CD8-positive, alpha-beta memory T cell (primary cell): ENCODE results near the gene TLE6. TPM values are rescaled to one million over a fixed set of nuclear protein-coding genes. Genes with fewer than 3 reads are reported as not detected.

Source experiments
- CTCF ChIA-PET: fragments of 350-600 bp; sonication (Branson Sonifier 250); formaldehyde crosslinking; loops from one replicate; lab custom pipeline; 2021; ENCODE audit warnings: antibody characterized with exemption; lab: Charles Lee
- POLR2A ChIA-PET: fragments of 350-600 bp; sonication (Branson Sonifier 250); formaldehyde crosslinking; loops from one replicate; lab custom pipeline; 2021; ENCODE audit warnings: antibody characterized with exemption; lab: Charles Lee
- DNase-seq, 5 donors: peaks; one replicate each; pipeline versions ENCODE4 v3.0.0 to v3.0.0-alpha.2; 2020 to 2022; ENCODE audit warnings: mixed read lengths in 1 of 5
- H3K27ac ChIP-seq: one replicate; pipeline ENCODE4 v1.7.0; 2013; ENCODE audit warnings: low read depth, mild to moderate bottlenecking, low read length, moderate library complexity
- H3K27me3 ChIP-seq: 2 replicates; pipeline ENCODE4 v1.7.0; 2013; ENCODE audit warnings: low read length, mild to moderate bottlenecking; ENCODE audit not compliant: insufficient read depth, poor library complexity, severe bottlenecking
- H3K36me3 ChIP-seq: 2 replicates; pipeline ENCODE4 v1.7.0; 2013; ENCODE audit warnings: mild to moderate bottlenecking, low read length, moderate library complexity; ENCODE audit not compliant: insufficient read depth
- H3K4me1 ChIP-seq: 2 replicates; pipeline ENCODE4 v1.7.0; 2013; ENCODE audit warnings: mild to moderate bottlenecking, low read length, moderate library complexity; ENCODE audit not compliant: insufficient read depth
- H3K4me3 ChIP-seq: 2 replicates; pipeline ENCODE4 v1.7.0; 2013; ENCODE audit warnings: mild to moderate bottlenecking, low read length
- H3K9me3 ChIP-seq: 2 replicates; pipeline ENCODE4 v1.7.0; 2013; ENCODE audit warnings: mild to moderate bottlenecking, low read length
- H3K27ac Mint-ChIP-seq, 8 donors: one replicate each; pipeline ENCODE4 v1.8.0; 2020 to 2021; ENCODE audit warnings: mixed read lengths in 8 of 8, mild to moderate bottlenecking in 6 of 8, inconsistent platforms in 3 of 8, moderate library complexity in 3 of 8
- H3K27me3 Mint-ChIP-seq, 2 donors: one replicate each; pipeline ENCODE4 v1.8.0; 2020 to 2021; ENCODE audit warnings: mixed read lengths in 2 of 2, mild to moderate bottlenecking in 1 of 2, moderate library complexity in 1 of 2
- H3K36me3 Mint-ChIP-seq, 3 donors: one replicate each; pipeline ENCODE4 v1.8.0; 2020 to 2021; ENCODE audit warnings: mixed read lengths in 3 of 3, inconsistent platforms in 1 of 3, mild to moderate bottlenecking in 1 of 3
- H3K4me1 Mint-ChIP-seq, 3 donors: one replicate each; pipeline ENCODE4 v1.8.0; 2020 to 2021; ENCODE audit warnings: mixed read lengths in 3 of 3, inconsistent platforms in 1 of 3, mild to moderate bottlenecking in 1 of 3
- H3K4me3 Mint-ChIP-seq, 7 donors: one replicate each; pipeline ENCODE4 v1.8.0; 2020 to 2021; ENCODE audit warnings: mixed read lengths in 7 of 7, mild to moderate bottlenecking in 6 of 7, moderate library complexity in 4 of 7, inconsistent platforms in 2 of 7
- H3K9me3 Mint-ChIP-seq, 5 donors: one replicate each; pipeline ENCODE4 v1.8.0; 2020 to 2022; ENCODE audit warnings: mixed read lengths in 5 of 5, mild to moderate bottlenecking in 3 of 5, moderate library complexity in 2 of 5, inconsistent platforms in 1 of 5
- polyA plus RNA-seq: library from polyadenylated mRNA; unstranded; fragments of 300-500 nt; fragmentation: Illumina TruSeq; gene quantifications from one replicate; pipeline ENCODE4 v1.2.3, GENCODE V29; 2021
- total RNA-seq, 2 experiments: library from RNA; stranded (reverse); gene quantifications; one replicate each; pipeline ENCODE4 v1.2.3, GENCODE V29; 2021

The TLE6 gene
- total and polyA plus RNA-seq, 3 experiments from 2014 or later = 1.1 to 1.3 TPM; not detected in 1

GRCh38 chr19:3026768-3027167 lies 49.4 kb downstream of the TLE6 start:
- ChIA-PET POLR2A (no interaction called here), CTCF (no interaction called here)
- DNase-seq = no peak
- Histone ChIP-seq H3K9me3 (no peaks in the 10 kb centered on the region), H3K4me1 (peaks cover 22% of the 10 kb centered on the region), H3K27me3 (no peaks in the 10 kb centered on the region), H3K36me3 (no peaks in the 10 kb centered on the region), H3K4me3 (no peak overlapping the region), H3K27ac (no peak overlapping the region)
- H3K4me3 Mint-ChIP-seq = peak overlapping the region in 2 of 7 donors; percentile 39 to 73
- H3K27me3 Mint-ChIP-seq = peaks cover 6 to 7% of the 10 kb centered on the region in 2 donors
- H3K4me1 Mint-ChIP-seq = peaks cover 15 to 40% (median 30%) of the 10 kb centered on the region in 3 donors
- no peaks in the 10 kb centered on the region for H3K36me3 Mint-ChIP-seq
- H3K9me3 Mint-ChIP-seq = no peaks in the 10 kb centered on the region
- H3K27ac Mint-ChIP-seq = no peak overlapping the region

DNA sequence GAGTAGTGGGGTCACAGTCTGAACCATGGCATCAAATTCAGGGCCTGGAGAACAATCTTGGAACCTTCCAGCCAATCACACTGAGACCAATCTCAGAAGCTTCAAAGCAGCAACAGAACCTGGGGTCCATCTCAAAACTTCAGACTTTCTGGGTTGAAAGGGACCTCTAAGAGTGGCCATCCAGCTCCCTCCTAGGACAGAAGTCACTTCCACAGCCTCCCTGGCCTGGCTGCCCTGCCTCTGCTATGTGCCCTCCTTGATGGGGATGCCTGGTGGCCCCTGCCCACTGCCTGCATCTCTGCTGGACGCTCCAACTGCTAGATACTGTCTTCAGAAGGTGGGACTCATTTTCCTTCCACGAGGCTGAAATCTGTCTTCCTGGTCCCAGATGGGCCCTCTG lies 49.9 kb downstream of the TLE6 start:
- no peak for DNase-seq
- ChIA-PET POLR2A (no interaction called here), CTCF (interaction anchor here (1.2 kb wide), 1 partner anchor 76 kb away, joined by 4 read pairs; no protein-coding TSS in a partner anchor)
- H3K4me1 ChIP-seq = peaks cover 22% of the 10 kb centered on the region
- H3K36me3 ChIP-seq = no peaks in the 10 kb centered on the region
- no peak overlapping the region for H3K4me3 ChIP-seq
- no peak overlapping the region for H3K27ac ChIP-seq
- peak overlapping the region; percentile 39 to 90 (median 65) for H3K4me3 Mint-ChIP-seq
- H3K9me3 Mint-ChIP-seq = no peaks in the 10 kb centered on the region
- peaks cover 15 to 40% (median 30%) of the 10 kb centered on the region in 3 donors for H3K4me1 Mint-ChIP-seq
- H3K9me3 ChIP-seq = no peaks in the 10 kb centered on the region
- H3K36me3 Mint-ChIP-seq = no peaks in the 10 kb centered on the region
- H3K27me3 ChIP-seq = no peaks in the 10 kb centered on the region
- H3K27ac Mint-ChIP-seq = peak overlapping the region in 2 of 8 donors; percentile 38 to 57
- H3K27me3 Mint-ChIP-seq = peaks cover 6 to 7% of the 10 kb centered on the region in 2 donors

- H3K4me1 Mint-ChIP-seq = peaks cover 15 to 40% (median 28%) of the 10 kb centered on the region in 3 donors
Measured at GRCh38 chr19:3027981-3028304, 50.6 kb downstream of the TLE6 start.

DNA sequence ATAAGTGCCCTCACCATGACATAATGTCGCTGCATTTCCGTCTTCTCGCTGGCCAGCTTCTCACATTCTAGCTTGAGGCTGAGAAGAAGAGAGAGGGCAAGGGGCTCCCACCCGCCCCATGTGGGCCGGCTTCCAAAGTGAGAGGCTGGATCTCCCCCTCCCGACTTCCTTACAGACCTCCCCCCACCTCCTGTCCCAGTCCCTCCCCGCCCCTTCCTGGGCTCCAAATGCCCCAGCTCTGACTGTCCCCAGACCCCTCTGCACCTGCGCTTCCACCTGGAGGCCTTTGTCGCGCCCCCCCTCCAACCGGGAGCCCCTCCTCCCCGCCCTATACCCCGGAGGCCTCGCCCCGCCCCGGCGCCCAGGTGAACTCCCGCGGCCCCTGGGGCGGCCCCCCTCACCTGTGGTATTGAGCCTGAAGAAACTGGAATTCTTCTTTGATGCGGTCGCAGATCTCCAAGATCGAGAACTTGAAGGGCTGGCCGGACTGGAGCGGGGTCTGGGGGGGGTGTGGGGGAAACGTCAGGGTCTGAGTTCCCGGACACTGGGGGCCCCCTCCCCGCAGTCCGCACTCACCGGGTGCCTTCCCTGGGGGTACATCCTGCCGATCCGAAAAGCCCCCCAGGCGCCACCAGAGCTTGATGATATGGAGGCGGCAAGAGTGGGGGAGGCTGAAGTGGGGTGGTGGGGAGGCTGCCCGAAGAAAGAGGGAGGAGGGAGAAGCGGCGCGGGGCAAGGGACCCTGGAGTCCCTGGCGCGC lies 51.1 kb downstream of the TLE6 start:
- H3K27me3 ChIP-seq = no peaks in the 10 kb centered on the region
- H3K27ac ChIP-seq = no peak overlapping the region
- Mint-ChIP-seq H3K27me3 (peaks cover 0 to 7% of the 10 kb centered on the region in 2 donors), H3K9me3 (no peaks in the 10 kb centered on the region), H3K4me1 (peaks cover 15 to 37% (median 26%) of the 10 kb centered on the region in 3 donors), H3K4me3 (peak overlapping the region; percentile 45 to 90 (median 78)), H3K36me3 (no peaks in the 10 kb centered on the region), H3K27ac (peak overlapping the region in 3 of 8 donors; percentile 42 to 92 (median 74))
- POLR2A ChIA-PET = interaction anchor here (0.5 to 0.6 kb wide), 2 partner anchors 59 to 1442 kb away, joined by 5 to 6 read pairs; no protein-coding TSS in a partner anchor
- no peaks in the 10 kb centered on the region for H3K9me3 ChIP-seq
- no peaks in the 10 kb centered on the region for H3K36me3 ChIP-seq
- peak overlapping the region; percentile 59 for H3K4me3 ChIP-seq
- H3K4me1 ChIP-seq = peaks cover 22% of the 10 kb centered on the region
- CTCF ChIA-PET = interaction anchor here (1.1 to 1.2 kb wide), 2 partner anchors 53 to 77 kb away, joined by 3 to 4 read pairs; no protein-coding TSS in a partner anchor
- no peak for DNase-seq

More at GRCh38 chr19:3027981-3028304, 50.6 kb downstream of the TLE6 start:
- no peak for DNase-seq
- peak overlapping the region; percentile 59 for H3K4me3 ChIP-seq
- H3K36me3 Mint-ChIP-seq = no peaks in the 10 kb centered on the region
- H3K4me1 ChIP-seq = peaks cover 22% of the 10 kb centered on the region
- POLR2A ChIA-PET = interaction anchor here (0.5 kb wide), 1 partner anchor 58 kb away, joined by 6 read pairs; no protein-coding TSS in a partner anchor
- H3K9me3 Mint-ChIP-seq = no peaks in the 10 kb centered on the region
- H3K27me3 ChIP-seq = no peaks in the 10 kb centered on the region
- H3K4me3 Mint-ChIP-seq = peak overlapping the region; percentile 37 to 90 (median 78)
- H3K27ac Mint-ChIP-seq = peak overlapping the region in 1 of 8 donors; percentile 74
- H3K9me3 ChIP-seq = no peaks in the 10 kb centered on the region
- no peak overlapping the region for H3K27ac ChIP-seq
- CTCF ChIA-PET = interaction anchor here (1.1 to 1.2 kb wide), 2 partner anchors 53 to 77 kb away, joined by 3 to 4 read pairs; no protein-coding TSS in a partner anchor
- H3K36me3 ChIP-seq = no peaks in the 10 kb centered on the region
- peaks cover 3 to 7% of the 10 kb centered on the region in 2 donors for H3K27me3 Mint-ChIP-seq

- peak within 1 kb of the TSS; percentile 59 for H3K4me3 ChIP-seq
- peaks cover 21% of the 10 kb centered on the region for H3K4me1 ChIP-seq
- Mint-ChIP-seq H3K4me3 (peak within 1 kb of the TSS; percentile 70 to 90 (median 78)), H3K27ac (peak within 1 kb of the TSS in 6 of 8 donors; percentile 13 to 92 (median 59)), H3K27me3 (peaks cover 0 to 7% of the 10 kb centered on the region in 2 donors), H3K36me3 (no peaks in the 10 kb centered on the region), H3K9me3 (no peaks in the 10 kb centered on the region), H3K4me1 (peaks cover 16 to 40% (median 30%) of the 10 kb centered on the region in 3 donors)
- H3K27ac ChIP-seq = no peak within 1 kb of the TSS
- no peak for DNase-seq
- no peaks in the 10 kb centered on the region for H3K36me3 ChIP-seq
- H3K9me3 ChIP-seq = no peaks in the 10 kb centered on the region
- H3K27me3 ChIP-seq = no peaks in the 10 kb centered on the region
- ChIA-PET CTCF (interaction anchor here (1.1 kb wide), 1 partner anchor 52 kb away, joined by 3 read pairs; no protein-coding TSS in a partner anchor), POLR2A (no interaction called here)
Measured at GRCh38 chr19:3029065-3029923, 51.9 kb downstream of the TLE6 start, which contains the start of gene TLE2. Gene TLE2 (minus strand): TSS chr19:3029280. CDS start chr19:3028904, 376 bp downstream.

GRCh38 chr19:3031607-3031867 lies 54.2 kb downstream of the TLE6 start:
- CTCF ChIA-PET = interaction anchor here (0.5 to 1.6 kb wide), 4 partner anchors 8 to 398 kb away, joined by 3 to 4 read pairs (median 3); no protein-coding TSS in a partner anchor

GRCh38 chr19:3033595-3034405 lies 56.4 kb downstream of the TLE6 start:
- H3K4me3 Mint-ChIP-seq = peak overlapping the region; percentile 15 to 95 (median 59)
- peaks cover 16% of the 10 kb centered on the region for H3K4me1 ChIP-seq
- H3K27ac ChIP-seq = peak overlapping the region; percentile 82
- peaks cover 0 to 6% (median 0%) of the 10 kb centered on the region in 3 donors for H3K36me3 Mint-ChIP-seq
- ChIA-PET CTCF (interaction anchor here (3.1 kb wide), 1 partner anchor 18 kb away, joined by 18 read pairs; no protein-coding TSS in a partner anchor), POLR2A (no interaction called here)
- H3K4me1 Mint-ChIP-seq = peaks cover 26 to 43% (median 30%) of the 10 kb centered on the region in 3 donors
- H3K36me3 ChIP-seq = no peaks in the 10 kb centered on the region
- no peaks in the 10 kb centered on the region for H3K27me3 ChIP-seq
- H3K27me3 Mint-ChIP-seq = peaks cover 0 to 9% of the 10 kb centered on the region in 2 donors
- H3K27ac Mint-ChIP-seq = peak overlapping the region in 2 of 8 donors; percentile 58 to 97
- H3K9me3 ChIP-seq = no peaks in the 10 kb centered on the region
- no peak for DNase-seq
- no peaks in the 10 kb centered on the region for H3K9me3 Mint-ChIP-seq
- H3K4me3 ChIP-seq = no peak overlapping the region

More at GRCh38 chr19:3031607-3031867, 54.2 kb downstream of the TLE6 start:
- no peak overlapping the region for H3K4me3 ChIP-seq
- POLR2A ChIA-PET = no interaction called here
- Mint-ChIP-seq H3K27me3 (peaks cover 0 to 14% of the 10 kb centered on the region in 2 donors), H3K9me3 (no peaks in the 10 kb centered on the region), H3K4me3 (peak overlapping the region in 5 of 7 donors; percentile 1 to 77 (median 49)), H3K27ac (peak overlapping the region in 1 of 8 donors; percentile 22), H3K4me1 (peaks cover 26 to 46% (median 38%) of the 10 kb centered on the region in 3 donors), H3K36me3 (peaks cover 0 to 6% (median 0%) of the 10 kb centered on the region in 3 donors)
- no peaks in the 10 kb centered on the region for H3K27me3 ChIP-seq
- H3K36me3 ChIP-seq = no peaks in the 10 kb centered on the region
- no peak for DNase-seq
- no peaks in the 10 kb centered on the region for H3K9me3 ChIP-seq
- peaks cover 22% of the 10 kb centered on the region for H3K4me1 ChIP-seq
- H3K27ac ChIP-seq = no peak overlapping the region
